Skin epidermis (tissue), 12 donors: ENCODE data around the gene KRTAP10-2.
"Not testable (repeated sequence)": the region's sequence is repeated elsewhere in the genome, so short reads cannot be mapped to it uniquely, and the experiment has no call there.

Experiments used
- H3K27ac ChIP-seq, 21 experiments: fragments of 200-600 bp; sonication (generic) in 11 of 21; one replicate each; pipeline ENCODE4 v1.5.0; 2020; ENCODE audit warnings: mild to moderate bottlenecking in 3 of 21, inconsistent platforms in 2 of 21, moderate library complexity in 2 of 21
- H3K4me3 ChIP-seq, 7 experiments: fragments of 200-600 bp; sonication (generic) in 2 of 7; one replicate each; pipeline ENCODE4 v1.5.0; 2020; ENCODE audit warnings: inconsistent platforms in 2 of 7, mild to moderate bottlenecking in 2 of 7, moderate library complexity in 1 of 7

The KRTAP10-2 gene, protein sequence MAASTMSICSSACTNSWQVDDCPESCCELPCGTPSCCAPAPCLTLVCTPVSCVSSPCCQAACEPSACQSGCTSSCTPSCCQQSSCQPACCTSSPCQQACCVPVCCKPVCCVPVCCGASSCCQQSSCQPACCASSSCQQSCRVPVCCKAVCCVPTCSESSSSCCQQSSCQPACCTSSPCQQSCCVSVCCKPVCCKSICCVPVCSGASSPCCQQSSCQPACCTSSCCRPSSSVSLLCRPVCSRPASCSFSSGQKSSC

DNA sequence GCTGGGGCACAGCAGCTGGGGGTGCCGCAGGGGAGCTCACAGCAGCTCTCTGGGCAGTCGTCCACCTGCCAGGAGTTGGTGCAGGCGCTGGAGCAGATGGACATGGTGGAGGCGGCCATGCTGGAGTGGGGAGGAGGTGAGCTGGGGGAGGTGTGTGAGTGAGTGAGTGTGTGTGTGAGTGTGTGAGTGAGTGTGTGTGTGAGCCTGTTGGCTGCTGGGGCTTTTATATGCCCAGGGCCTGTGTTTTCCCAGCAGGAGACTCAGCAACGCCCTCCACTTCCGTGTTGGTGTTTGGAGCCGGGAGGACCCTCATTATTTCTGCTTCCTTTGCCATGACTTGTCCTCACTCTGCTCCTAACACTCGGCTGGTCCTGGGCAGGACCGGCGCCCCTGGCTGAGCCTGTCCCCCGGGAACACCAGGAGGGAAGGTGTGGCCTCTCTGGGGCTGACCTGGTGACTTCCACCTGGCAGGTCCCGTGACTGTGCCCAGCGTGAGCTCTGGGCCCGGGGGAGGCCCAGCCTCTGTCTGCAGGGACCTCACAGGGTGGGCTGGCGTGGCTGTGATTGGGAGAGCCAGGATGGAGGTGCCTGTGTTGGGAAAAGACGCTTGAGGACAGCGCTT is at the start of gene KRTAP10-2:
Gene KRTAP10-2, minus strand, starts transcription at position 166 of the 622 bp plus-strand sequence. Its CDS starts 47 bp downstream, at position 119.
- H3K27ac ChIP-seq = no peak within 1 kb of the TSS
- no peak within 1 kb of the TSS for H3K4me3 ChIP-seq

DNA sequence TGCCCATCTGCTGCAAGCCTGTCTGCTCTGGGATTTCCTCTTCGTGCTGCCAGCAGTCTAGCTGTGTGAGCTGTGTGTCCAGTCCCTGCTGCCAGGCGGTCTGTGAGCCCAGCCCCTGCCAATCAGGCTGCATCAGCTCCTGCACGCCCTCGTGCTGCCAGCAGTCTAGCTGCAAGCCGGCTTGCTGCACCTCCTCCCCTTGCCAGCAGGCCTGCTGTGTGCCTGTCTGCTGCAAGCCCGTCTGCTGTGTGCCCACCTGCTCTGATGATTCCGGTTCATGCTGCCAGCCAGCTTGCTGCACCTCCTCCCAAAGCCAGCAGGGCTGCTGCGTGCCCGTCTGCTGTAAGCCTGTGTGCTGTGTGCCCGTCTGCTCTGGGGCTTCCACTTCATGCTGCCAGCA is 49.8 kb upstream of the KRTAP10-2 start:
- not testable (repeated sequence) for H3K4me3 ChIP-seq, H3K27ac ChIP-seq

DNA sequence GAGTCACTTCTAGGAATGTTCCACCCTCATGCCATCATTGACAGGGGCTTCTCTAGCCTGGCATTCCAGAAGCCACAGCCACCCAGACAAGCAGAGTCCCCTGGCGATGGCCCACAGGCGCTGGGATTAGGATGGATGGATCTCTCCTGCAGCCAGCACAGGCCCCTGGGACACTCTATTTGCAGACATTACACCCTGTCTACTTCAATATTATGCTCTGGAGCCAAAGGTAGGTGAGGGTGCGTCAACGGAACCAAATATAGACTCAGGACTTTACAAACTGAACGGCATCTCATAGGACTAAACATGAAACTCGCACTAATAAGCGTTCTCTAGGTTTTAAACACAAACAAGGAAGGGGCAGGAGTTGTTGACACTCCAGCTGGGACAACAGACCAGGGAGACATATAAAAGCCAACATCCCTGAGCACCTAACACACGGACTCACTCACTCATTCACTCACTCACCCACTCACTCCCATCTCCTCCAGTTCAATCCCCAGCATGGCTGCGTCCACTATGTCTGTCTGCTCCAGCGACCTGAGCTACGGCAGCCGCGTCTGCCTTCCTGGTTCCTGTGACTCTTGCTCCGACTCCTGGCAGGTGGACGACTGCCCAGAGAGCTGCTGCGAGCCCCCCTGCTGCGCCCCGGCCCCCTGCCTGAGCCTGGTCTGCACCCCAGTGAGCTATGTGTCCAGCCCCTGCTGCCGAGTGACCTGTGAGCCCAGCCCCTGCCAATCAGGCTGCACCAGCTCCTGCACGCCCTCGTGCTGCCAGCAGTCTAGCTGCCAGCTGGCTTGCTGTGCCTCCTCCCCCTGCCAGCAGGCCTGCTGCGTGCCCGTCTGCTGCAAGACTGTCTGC is 49.0 kb upstream of the KRTAP10-2 start, which contains the start of gene KRTAP10-7:
Gene KRTAP10-7, plus strand, starts transcription at position 480 of the 861 bp plus-strand sequence. Its CDS starts 25 bp downstream, at position 505.
- not testable (repeated sequence) for H3K4me3 ChIP-seq, H3K27ac ChIP-seq

DNA sequence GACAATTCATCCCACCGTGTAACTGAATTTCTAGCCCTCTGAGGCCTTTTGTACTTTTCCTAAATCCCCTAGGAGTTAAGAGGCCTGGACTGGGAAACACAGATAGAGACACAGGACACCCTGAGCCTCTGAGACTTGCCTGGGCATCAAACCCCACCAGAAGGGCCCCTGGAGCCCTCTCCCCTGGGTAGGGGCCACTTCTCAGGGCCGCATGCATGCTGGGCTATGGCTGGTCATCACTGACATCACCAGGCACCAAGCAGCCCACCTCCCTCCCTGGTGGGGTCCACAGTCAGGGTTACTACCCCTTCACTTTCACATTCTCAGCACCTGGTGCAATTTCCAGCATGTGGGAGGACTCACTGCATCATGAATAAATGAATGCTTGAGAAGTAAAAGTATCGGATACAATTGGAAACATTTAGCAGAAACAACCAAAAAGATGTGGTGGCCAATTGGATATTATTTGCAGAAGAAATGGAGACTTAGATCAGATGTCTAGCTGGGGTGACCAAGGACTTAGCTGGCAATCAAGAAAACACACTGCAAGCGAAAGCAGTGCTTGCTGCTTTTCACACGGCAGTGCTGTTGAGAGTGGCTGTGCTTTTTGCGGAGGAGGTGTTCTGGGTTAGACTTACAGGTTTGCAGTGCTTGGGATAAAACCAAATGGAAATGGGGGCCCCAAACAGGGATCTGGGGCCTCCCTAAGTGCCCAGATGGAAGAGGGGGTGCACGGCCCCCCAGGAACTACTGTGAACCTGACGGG is 48.1 kb upstream of the KRTAP10-2 start:
- H3K27ac ChIP-seq = no peak overlapping the region
- H3K4me3 ChIP-seq = no peak overlapping the region

DNA sequence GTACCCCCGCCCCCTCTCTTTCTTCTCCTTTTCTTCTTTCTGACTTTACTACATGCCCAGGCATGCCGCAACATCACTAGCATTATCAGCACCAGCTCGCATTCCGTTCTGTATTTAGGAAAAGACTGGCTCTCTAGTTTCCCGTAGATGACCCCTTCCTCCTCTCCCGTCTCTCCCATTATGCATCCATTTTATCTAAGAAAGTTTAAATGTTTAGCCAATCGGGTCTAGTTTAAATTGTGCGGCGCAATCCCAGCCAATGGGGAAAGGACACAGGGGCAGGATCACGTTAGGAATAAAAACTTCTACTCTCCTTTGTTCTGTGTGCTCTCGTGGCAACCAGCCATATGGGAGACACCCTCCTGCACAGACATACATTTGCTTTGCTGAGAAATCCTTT is 46.8 kb upstream of the KRTAP10-2 start:
- no peak overlapping the region for H3K27ac ChIP-seq
- no peak overlapping the region for H3K4me3 ChIP-seq

DNA sequence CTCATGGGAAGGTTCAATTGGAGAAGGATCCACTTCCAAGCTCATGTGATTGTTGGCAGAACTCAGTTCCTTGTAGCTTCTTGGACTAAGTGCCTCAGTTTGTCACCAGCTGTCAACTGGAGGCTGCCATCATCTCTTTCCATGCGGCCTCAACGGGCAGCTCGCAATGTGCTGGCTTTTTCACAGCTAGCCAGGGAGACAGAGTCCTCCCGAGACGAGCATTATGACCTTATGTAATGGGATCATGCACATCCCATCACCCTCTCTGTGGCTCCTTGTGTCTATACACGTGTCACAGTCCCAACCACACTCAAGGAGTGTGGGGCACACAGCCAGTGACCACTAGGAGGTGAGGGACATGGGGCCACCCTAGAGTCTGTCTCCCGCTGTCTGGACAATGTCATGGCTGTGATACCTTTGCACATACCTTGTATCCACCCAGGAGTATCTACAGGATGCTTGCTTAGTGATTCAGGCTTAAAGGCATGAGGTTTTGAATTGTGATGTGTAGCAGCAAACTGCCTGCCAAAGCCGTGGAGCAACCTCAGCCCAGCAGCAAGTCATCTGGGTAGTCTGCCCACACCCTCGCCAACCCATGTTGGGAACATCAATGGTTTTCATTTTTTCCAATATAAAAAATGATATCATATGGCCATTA is 44.9 kb upstream of the KRTAP10-2 start:
- no peak overlapping the region for H3K27ac ChIP-seq
- no peak overlapping the region for H3K4me3 ChIP-seq

DNA sequence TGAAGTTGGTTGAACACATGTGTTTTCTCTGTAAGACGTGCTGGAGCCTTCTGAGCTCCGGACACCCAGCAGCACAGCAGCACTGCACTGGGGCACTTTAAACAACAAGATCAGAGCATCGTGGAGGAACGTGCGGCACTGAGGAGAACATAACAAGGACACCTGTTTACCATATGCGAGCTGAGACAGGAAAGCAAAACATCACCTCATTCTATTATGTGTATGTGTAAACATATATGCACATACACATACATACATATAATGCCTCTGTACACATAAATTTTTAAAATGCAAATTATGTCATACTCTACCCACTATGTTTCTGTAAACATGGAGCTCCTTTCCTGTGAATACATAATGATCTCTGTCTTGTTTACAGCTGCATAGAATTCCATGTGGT is 44.2 kb upstream of the KRTAP10-2 start:
- H3K4me3 ChIP-seq = no peak overlapping the region
- H3K27ac ChIP-seq = no peak overlapping the region

DNA sequence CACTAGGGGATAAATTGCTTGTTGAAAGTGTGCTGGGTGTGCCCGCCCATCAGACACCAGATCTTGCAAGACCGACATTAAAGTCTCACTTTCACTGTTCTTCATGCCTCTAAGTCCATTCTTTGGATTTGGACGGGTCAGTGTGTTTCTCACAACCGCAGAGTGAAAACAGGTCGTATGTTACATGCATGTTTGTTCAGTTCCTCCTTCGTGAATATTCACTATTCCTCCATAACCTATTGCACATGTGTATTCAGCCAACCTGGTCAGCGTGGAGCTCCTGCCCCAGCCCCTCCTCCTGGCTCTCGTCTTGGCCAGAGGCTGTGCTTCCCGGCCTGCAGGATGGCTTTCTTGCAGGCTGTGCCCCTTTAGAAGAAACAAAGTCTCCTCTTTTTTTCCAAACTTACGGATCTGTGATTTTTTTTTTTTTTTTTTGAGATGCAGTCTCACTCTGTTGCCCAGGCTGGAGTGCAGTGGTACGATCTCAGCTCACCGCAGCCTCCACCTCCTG is 43.2 kb upstream of the KRTAP10-2 start:
- H3K4me3 ChIP-seq = no peak overlapping the region

DNA sequence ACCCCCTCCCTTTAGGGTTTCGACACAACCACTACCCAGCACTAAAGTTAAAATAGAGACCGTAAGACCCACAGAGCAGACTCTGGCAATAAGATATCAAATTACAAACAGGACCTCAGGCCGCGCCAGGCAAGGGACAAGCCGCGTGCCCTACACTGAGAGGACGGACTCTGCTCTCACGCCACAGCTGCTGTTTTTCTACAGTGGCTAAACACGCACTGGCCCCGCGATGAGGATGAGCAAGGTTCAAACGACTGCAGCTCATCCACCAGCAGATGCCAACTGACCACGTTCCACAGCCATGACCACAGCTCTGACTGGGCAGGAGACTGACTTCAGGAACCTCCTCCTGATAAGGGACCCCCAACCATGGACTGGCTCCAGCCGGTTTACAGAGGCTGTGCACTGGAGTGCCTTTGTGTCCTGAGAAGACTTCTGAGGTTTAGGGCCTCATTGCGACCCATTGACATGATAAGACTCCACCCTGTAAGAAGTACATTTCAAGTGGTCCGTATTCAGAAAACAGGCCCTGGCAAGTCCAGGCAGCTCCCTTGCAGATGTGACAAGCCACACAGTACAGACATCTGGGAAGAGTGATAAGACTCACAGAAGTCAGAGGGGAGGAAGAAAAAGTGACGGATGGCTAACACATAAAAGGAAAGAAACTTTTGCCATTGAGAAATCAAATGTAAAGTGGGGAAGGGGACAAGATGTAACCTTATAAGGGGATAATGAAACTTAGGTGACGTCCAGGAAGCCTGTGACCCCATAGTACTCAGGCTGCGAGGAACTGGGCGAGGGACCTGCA is 42.5 kb upstream of the KRTAP10-2 start:
- Histone ChIP-seq H3K4me3 (no peak overlapping the region), H3K27ac (no peak overlapping the region)

More for the DNA sequence above, 43.2 kb upstream of the KRTAP10-2 start:
- H3K27ac ChIP-seq = no peak overlapping the region

DNA sequence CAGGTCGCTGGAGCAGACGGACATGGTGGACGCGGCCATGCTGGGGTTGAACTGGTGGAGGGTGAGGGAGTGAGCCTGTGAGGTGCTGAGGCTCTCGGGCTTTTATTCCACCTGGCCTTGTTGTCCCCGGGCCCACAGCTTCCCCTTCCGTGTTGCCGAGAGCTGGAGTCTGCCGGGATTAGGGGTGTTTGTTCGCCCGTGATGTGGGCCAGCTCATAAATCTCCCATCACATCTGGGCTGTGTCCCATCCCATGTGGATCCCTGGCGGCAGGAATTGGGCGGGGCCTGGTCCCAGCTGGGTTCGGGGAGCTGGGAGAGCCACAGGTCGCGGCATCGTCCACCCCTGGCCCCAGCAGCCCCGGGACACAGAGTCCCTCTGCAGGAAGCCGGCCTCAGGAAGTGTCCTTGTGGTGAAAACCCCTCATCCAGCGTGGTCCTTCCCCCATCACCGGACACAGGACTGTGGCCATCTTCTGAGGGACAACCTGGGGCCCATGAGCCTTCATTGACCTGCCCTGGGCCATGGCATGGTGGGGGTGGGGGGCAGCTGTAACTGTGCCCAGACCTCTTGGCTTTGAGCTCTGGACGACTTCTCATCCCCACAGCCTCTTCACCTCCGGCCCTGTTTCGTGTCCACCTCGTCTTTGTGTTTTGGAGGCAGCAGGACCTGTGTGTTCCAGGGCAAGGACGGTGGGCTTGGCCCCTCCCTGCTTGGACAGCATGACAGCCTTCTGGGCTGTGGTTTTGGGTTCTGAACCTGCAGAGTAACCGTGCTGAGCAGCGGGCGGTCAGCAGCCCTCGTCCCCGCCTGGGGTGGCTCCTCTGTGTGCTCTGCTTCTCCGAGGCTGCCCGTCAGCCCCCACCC is 41.4 kb upstream of the KRTAP10-2 start, which contains the start of gene KRTAP10-6:
Gene KRTAP10-6, minus strand, starts transcription at position 60 of the 866 bp plus-strand sequence. Its CDS starts 21 bp downstream, at position 39.
- Histone ChIP-seq H3K27ac (no peak within 1 kb of the TSS), H3K4me3 (no peak within 1 kb of the TSS)

DNA sequence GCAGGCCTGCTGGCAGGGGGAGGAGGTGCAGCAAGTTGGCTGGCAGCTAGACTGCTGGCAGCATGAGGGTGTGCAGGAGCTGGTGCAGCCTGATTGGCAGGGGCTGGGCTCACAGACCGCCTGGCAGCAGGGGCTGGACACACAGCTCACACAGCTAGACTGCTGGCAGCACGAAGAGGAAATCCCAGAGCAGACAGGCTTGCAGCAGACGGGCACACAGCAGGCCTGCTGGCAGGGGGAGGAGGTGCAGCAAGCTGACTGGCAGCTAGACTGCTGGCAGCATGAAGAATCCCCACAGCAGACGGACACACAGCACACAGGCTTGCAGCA is 40.5 kb upstream of the KRTAP10-2 start:
- not testable (repeated sequence) for H3K27ac ChIP-seq, H3K4me3 ChIP-seq

DNA sequence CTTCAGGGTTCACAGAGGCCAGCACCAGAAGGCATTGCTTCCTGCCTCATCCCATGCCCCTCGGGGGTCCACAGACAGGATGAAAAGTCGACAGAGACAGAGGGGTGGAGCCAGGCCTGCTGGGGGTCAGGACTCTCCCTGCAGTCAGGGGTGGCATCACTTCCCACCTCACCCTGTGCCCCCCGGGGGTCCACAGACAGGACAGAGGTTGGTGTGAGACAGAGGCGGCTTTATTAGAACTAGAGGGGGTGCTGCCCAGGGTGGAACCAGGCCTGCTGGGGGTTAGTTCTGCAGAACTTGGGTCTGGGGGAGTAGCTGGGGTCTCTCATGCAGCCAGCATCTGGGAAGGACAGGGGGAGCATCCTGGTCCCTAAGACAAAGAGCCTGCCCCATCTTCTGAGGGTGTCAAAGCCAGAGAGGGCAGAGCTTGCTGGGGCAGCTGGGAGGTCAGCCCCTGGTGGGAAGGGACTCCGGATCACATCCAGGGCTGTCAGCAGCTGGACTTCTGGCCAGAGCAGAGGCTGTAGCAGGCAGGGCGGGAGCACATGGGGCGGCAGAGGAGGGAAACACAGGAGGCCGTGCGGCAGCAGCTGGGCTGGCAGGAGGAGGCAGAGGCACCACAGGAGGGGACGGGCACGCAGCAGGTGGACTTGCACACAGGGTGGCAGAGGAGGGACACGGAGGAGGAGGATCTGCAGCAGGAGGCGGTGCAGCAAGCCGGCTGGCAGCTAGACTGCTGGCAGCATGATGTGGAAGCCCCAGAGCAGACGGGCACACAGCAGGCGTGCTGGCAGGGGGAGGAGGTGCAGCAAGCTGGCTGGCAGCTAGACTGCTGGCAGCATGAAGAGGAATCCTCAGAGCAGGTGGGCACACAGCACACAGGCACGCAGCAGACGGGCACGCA is 39.8 kb upstream of the KRTAP10-2 start:
- not testable (repeated sequence) for H3K27ac ChIP-seq, H3K4me3 ChIP-seq

DNA sequence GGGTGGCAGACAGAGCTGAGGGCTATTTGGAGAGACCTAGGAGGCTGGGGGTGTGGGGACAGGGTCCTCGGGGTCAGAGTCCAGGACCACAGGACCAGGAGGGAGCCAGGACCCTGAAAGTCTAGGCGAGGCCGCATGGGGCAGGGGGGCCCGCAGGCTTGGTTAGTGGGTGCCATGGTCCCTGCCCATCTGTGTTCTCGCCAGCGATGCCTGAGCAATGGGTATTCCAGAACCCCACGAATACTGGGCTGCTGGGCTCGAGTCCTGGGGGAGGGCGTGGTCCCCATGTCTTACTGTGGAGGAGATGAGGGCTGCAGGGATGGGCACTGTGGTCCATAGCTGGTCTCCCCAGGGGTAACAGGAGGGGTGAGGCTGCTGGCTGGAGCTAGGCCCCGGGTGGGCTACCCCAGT is 39.0 kb upstream of the KRTAP10-2 start:
- no peak overlapping the region for H3K27ac ChIP-seq
- no peak overlapping the region for H3K4me3 ChIP-seq

DNA sequence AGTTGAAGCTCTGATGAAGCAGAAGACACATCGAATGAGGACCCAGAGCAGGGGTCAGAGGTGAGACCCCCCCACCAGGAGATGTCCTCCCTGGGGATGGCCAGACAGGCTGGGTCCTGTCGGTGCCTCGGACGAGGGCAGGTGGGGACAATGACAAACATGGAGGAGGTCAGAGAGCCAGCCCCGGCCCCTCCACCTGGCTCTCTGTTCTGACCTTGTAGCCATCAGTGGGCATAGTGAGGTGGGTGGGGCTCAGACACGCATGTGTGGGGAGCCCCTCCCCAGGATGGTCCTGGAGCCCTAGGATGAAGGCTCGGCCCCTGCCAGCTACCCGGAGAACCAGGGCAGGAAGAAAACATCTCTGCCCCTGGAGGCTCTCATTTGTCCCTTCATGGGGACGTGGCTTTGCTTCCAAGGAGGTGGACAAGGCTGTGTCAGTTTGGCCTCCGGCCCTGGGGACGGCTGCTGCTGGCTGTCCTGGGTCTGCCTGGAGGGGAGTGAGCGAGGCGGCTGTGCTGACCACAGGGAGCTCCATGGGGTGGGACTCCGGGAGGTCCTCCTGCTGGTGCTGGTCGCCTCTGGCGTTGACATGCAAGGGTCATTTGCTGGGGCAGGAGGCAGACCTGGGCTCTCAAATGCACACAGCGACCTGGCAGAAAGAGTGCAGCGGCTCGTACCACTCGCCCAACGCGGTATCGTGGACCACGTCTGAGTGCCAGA is 38.4 kb upstream of the KRTAP10-2 start:
- H3K27ac ChIP-seq = no peak overlapping the region
- no peak overlapping the region for H3K4me3 ChIP-seq

DNA sequence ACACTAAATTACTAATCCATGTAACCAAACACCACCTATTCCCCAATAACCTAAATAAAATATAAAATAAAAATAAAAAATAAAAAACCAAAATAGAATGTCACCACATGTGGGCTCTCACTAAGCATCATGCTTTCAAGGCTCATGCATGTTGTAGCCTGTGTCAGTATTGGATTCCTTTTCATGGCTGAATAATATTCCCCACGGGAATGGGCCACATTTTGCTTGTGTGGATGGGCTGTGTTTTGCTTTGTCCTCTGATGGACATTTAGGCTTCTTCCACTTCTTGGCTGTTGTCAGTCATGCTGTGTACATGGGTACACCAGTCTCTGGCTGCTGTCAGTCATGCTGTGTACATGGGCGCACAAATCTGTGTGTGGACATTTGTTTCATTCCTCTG is 37.8 kb upstream of the KRTAP10-2 start:
- H3K27ac ChIP-seq = no peak overlapping the region
- no peak overlapping the region for H3K4me3 ChIP-seq

DNA sequence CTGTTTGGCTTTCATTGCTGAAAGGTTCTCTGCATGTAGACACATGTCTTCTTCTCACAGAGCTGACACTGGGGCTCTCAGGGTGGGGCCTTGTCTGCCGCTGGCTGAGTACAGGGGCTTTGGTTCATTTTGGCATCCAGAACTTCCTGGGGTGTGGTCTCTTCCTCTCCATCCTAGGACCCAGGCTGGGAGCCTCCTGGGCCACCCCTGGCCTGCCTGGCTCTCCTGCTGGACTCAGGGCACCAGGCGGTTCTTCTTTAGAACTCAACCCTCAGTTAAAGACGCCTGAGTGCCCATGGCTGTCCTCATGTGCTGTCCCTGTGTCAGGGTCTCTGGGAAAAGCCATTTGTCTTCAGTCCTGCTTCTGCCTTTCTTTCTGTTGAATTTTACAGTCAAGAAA is 34.6 kb upstream of the KRTAP10-2 start:
- Histone ChIP-seq H3K27ac (no peak overlapping the region), H3K4me3 (no peak overlapping the region)
